ENCODE data around the gene RNF215. TPM values are rescaled to one million over a fixed set of nuclear protein-coding genes. Genes with fewer than 3 reads are reported as not detected.

RNF215 gene
- total RNA-seq, 2 donors from 2014 or later = 7.5 to 12.9 TPM

DNA sequence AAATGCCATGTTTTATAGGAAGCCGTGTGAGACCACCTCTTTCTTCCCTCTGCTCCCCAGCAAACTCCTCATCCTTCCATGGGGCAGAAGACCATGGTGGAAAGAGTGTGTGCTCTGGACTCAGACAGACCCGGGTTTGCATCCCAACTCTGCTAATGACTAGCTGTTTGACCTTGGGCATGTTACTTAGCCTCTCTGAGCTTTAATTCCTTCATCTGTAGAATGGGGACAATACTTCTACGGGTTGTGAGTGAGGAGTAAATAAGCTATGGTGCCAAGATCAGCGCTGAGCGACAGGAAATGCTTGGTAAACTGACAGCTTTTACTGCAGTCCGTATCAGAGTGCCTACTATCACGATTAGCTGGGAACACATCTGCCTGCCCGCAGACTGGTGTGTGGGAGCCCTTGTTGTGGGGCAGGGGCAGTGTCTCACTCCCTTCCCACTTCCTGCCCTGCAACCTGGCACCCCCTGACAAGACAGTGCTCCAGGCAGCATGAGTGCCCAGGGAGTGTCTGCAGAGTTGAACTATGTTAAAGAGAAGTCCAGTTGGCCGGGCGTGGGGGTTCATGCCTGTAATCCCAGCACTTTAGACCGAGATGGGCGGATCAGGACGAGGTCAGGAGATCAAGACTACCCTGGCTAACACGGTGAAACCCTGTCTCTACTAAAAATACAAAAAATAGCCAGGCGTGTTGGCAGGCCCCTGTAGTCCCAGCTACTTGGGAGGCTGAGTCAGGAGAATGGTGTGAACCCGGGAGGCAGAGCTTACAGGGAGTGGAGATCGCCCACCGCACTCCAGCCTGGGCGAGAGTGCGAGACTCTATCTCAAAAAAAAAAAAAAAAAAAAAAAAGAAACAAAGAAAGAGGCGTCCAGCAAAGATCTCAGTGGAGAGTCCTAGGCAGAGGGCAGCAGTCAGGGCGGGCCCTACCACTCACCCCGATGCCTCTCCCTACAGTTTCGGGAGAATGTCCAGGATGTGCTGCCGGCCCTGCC is 11.8 kb upstream of the RNF215 start:
- intact Hi-C loops (cut with DNase I) = loop anchor here in 1 of 2 donors (10.0 kb wide), 1 partner anchor 86 kb away; no protein-coding TSS in a partner anchor
- ATAC-seq (peak in 1 of 2 donors; percentile 8), DNase-seq (no peak)

GRCh38 chr22:30397656-30398635 is 10.7 kb upstream of the RNF215 start:
- DNase-seq (no peak), ATAC-seq (peak; percentile 5 to 6)
- intact Hi-C loops (cut with DNase I) = loop anchor here in 1 of 2 donors (10.0 kb wide), 1 partner anchor 87 kb away; no protein-coding TSS in a partner anchor

GRCh38 chr22:30396871-30397655 is 9.9 kb upstream of the RNF215 start, which contains the start of gene SEC14L2:
Gene SEC14L2, plus strand, starts transcription at chr22:30397018. Its CDS starts 99 bp downstream, at chr22:30397117.
- intact Hi-C loops (cut with DNase I) = loop anchor here in 1 of 2 donors (10.0 kb wide), 1 partner anchor 88 kb away; no protein-coding TSS in a partner anchor
- DNase-seq (peak; percentile 79), ATAC-seq (peak; percentile 80 to 86)

- no peak for DNase-seq
- ATAC-seq = no peak
- intact Hi-C loops (cut with DNase I) = loop anchor here (5.0 to 10.0 kb wide), 3 partner anchors 33 to 93 kb away; partner anchors contain the start of gene MTFP1 (in 1 of the 2)
These were observed 6.7 kb upstream of the RNF215 start for GRCh38 chr22:30393885-30394284.

GRCh38 chr22:30393322-30393680 is 6.1 kb upstream of the RNF215 start:
- ATAC-seq (no peak), DNase-seq (no peak)
- intact Hi-C loops (cut with DNase I) = loop anchor here (5.0 to 10.0 kb wide), 3 partner anchors 34 to 94 kb away; partner anchors contain the start of gene MTFP1 (in 1 of the 2)

DNA sequence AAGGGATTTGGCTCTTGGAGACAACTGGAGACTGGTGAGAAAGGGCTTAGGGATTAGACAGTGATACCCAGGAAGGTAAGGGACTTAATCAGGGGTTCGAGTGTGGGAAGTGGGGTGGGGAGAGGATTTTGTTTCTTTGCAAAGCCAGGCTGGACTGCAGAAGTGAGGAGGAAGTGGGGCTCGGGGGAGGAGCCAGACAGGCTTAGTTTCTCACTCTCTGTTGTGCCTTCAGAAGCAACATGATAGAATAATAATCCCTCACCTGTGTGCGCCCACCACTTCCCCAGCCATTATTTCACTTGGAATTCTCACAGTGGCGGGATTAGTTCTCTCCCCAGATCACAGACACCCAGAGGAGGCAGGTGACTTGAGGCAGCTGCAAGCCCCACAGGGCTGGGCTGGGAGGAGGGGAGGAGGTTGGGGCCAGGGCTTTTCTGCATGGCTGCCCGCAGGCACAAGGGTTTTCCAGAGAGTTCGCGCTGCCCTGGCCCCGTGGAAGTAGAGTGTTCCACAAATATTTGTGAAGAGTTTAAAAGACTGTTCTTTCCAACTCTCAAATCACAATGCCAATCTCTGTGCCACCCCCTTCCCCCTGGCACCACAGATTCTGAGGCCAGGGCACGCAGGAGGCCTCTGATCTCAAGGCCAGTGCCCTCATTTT is 5.6 kb upstream of the RNF215 start:
- intact Hi-C loops (cut with DNase I) = loop anchor here (5.0 to 10.0 kb wide), 3 partner anchors 35 to 95 kb away; partner anchors contain the start of gene MTFP1 (in 1 of the 2)
- DNase-seq = no peak
- ATAC-seq = no peak

DNA sequence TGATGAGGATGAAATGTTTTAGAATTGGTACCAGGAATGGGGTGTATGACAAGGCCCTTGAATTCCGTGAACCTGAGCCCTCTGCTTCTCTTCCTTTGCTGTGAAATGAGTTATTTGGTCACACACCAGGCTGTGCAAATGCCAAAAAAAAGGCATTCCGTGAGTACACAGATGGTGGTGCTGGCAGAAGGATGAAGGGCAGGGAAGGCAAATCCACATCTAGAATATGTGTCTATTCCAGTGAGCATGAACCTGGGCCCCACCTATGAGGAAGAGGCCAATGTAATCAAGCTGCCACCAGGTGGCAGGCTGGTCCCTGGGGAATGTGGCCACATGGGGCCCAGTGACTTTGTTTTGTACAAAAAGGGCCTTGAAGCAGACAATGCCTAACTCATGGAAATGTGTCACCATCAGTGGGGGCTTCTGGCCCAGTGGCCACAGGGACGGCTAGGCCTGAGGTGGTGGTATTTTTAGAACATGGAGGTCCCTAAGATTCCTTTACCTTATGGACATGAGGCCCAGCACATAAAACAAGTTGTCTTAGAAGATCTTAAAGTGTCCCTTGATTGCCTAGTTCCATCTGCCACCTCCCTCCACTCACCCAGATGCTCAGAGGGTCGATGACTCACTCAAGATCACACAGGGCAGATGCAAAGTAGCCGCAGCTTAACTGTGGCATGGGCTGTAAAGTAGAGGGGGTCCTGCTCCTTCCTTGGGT is 3.9 kb upstream of the RNF215 start:
- ATAC-seq = peak in 1 of 2 donors; percentile 25
- peak; percentile 58 for DNase-seq

GRCh38 chr22:30386608-30386959 is 627 bp downstream of the RNF215 start:
- peak in 1 of 2 donors; percentile 1 for ATAC-seq
- intact Hi-C loops (cut with DNase I) = loop anchor here (5.0 to 10.0 kb wide), 4 partner anchors 99 to 282 kb away; partner anchors contain the start of gene CASTOR1 (in 1 of the 2)

More for the DNA sequence above, 3.9 kb upstream of the RNF215 start:
- intact Hi-C loops (cut with DNase I) = loop anchor here (5.0 to 10.0 kb wide), 3 partner anchors 36 to 96 kb away; partner anchors contain the start of gene MTFP1 (in 1 of the 2)

GRCh38 chr22:30385942-30386341 is 1.3 kb downstream of the RNF215 start:
- DNase-seq (no peak), ATAC-seq (no peak)
- intact Hi-C loops (cut with DNase I) = loop anchor here (5.0 to 10.0 kb wide), 4 partner anchors 99 to 281 kb away; partner anchors contain the start of gene CASTOR1 (in 1 of the 2)

More at GRCh38 chr22:30386608-30386959, 627 bp downstream of the RNF215 start:
- no peak for DNase-seq

GRCh38 chr22:30383061-30383460 is 4.2 kb downstream of the RNF215 start:
- no peak for DNase-seq
- intact Hi-C loops (cut with DNase I) = loop anchor here in 1 of 2 donors (10.0 kb wide), 1 partner anchor 278 kb away; no protein-coding TSS in a partner anchor

DNA sequence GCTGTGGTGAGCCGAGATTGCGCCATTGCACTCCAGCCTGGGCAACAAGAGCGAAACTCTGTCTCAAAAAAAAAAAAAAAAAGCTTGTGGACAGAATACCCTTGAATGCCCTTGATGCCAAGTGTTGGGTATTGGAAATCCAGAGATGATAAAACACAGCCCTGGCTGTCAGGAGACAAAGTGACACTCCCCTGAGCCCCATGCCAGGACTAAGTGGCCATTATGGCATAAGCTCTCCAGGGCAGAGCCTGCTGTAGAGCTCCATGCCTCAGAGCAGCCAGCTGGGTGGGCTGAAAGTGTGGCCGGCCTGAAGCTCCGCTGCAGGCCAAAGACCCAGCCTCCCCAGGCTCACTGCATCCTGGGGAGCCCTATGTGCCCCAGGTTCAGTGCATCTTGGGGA is 4.9 kb downstream of the RNF215 start:
- intact Hi-C loops (cut with DNase I) = loop anchor here in 1 of 2 donors (10.0 kb wide), 1 partner anchor 278 kb away; no protein-coding TSS in a partner anchor
- ATAC-seq = peak; percentile 25 to 45
- no peak for DNase-seq

More at GRCh38 chr22:30383061-30383460, 4.2 kb downstream of the RNF215 start:
- no peak for ATAC-seq

DNA sequence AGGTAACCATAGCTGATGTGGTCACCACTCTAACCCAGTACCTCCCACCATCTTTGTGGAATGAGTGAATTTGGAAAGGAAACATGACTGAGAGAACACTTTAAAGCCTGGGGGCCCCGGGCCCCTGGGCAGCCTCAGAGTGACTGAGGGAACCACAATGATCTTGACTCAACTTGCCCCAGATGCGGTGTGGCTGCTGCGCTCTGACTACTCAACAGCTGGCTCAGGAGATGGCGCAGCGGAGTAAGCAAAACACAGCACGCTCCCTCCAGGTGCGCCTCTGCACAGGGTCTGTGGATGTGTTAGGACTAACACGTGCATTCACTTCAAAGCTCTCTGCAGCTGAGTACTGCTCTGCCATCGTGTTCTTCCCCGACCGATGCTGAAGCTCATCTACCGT is 5.9 kb downstream of the RNF215 start:
- intact Hi-C loops (cut with DNase I) = loop anchor here in 1 of 2 donors (10.0 kb wide), 1 partner anchor 276 kb away; no protein-coding TSS in a partner anchor
- no peak for ATAC-seq
- no peak for DNase-seq

DNA sequence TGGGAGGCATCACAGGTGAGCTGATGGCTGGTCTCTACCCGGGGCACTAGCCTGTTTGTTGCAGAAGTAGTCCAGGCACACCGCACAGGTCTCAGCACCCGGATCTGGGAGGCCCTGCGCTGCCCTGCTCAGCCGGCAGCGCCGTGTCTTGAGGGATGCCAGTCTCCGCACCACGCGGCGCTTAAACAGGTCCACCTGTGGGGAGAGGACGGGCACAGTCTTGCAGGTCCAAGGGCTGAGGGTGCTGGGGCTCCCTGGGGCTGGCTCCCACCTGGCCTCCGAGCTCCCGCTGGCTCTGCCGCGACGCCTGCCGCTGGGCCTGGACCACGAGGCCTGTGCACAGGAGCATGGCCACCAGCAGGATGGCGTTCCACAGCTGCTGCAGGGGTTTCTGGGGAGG is 7.2 kb downstream of the RNF215 start:
- intact Hi-C loops (cut with DNase I) = loop anchor here in 1 of 2 donors (10.0 kb wide), 1 partner anchor 275 kb away; no protein-coding TSS in a partner anchor
- DNase-seq = no peak
- ATAC-seq = no peak

GRCh38 chr22:30375312-30375849 is 11.8 kb downstream of the RNF215 start:
- ATAC-seq (peak in 1 of 2 donors; percentile 13), DNase-seq (peak; percentile 48)
- intact Hi-C loops (cut with DNase I) = no loop called here

DNA sequence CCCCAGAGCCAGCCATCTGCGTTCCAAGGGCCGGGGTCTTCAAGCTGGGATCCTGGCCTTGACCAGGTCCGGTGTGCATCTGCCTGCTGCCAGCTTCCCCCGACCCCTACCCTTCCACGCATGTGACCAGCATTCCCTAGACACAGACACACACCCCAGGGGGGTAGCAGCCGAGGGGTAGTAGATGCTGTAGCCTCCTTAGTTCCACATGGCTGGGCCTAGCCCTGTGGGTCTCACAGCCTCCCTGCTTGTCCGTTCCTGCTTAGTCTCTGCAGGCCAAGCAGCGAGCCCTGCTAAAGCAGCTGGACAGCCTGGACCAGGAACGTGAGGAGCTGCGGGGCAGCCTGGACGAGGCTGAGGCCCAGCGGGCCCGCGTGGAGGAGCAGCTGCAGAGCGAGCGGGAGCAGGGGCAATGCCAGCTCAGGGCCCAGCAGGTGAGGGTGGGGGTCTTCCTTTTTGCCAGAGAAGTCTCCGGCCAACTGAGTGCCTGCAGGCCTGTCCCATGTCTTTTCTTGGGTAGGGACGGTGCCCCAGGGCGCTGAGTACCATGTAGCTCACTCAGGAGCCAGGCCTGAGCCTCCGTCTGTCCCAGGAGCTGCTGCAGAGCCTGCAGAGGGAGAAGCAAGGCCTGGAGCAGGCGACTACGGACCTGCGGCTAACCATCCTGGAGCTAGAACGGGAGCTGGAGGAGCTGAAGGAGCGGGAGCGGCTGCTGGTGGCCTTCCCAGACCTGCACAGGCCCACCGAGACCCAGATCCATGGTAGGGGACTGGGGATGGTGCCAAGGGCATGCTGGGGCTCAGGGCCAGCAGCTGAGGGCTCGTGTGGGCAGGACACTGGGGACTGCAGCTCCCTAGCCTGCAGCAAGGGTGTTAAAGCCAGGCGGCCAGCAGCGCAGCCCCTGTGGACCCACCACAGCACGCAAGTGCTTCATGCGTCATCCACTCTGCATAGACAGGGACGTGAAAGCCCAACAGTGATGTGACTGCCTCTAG is 13.6 kb downstream of the RNF215 start:
- no peak for DNase-seq
- intact Hi-C loops (cut with DNase I) = no loop called here
- ATAC-seq = no peak

Data from left cardiac atrium (tissue), 4 donors.